Activated CD8-positive, alpha-beta T cell treated with anti-CD3 and anti-CD28 coated beads, Interleukin-2, amount 10 ng/mL, durations not matched to agents 7 days and 5 days (primary cell): Measurements from ENCODE around the gene CLDN5. TPM values are rescaled to one million over a fixed set of nuclear protein-coding genes. Genes with fewer than 3 reads are reported as not detected.

Source experiments
- ATAC-seq: fragments of 150-1000 bp; cut with Tn5 transposase; one replicate; pipeline ENCODE4 v1.10.0; 2021; ENCODE audit warnings: moderate library complexity
- CTCF ChIA-PET: fragments of 350-600 bp; sonication (Branson Sonifier 250); formaldehyde crosslinking; loops from one replicate; lab custom pipeline; 2021; ENCODE audit warnings: antibody characterized with exemption; lab: Charles Lee
- POLR2A ChIA-PET: fragments of 350-600 bp; sonication (Branson Sonifier 250); formaldehyde crosslinking; loops from one replicate; lab custom pipeline; 2021; ENCODE audit warnings: antibody characterized with exemption; lab: Charles Lee
- DNase-seq: peaks from one replicate; pipeline ENCODE4 v3.0.0-alpha.2; 2020
- H3K27ac Mint-ChIP-seq: one replicate; pipeline ENCODE4 v1.8.0; 2021; ENCODE audit warnings: mild to moderate bottlenecking, mixed read lengths
- H3K27me3 Mint-ChIP-seq: one replicate; pipeline ENCODE4 v1.8.0; 2021; ENCODE audit warnings: low read depth, mixed read lengths
- H3K36me3 Mint-ChIP-seq: one replicate; pipeline ENCODE4 v1.8.0; 2021; ENCODE audit warnings: low read depth, mixed read lengths
- H3K4me1 Mint-ChIP-seq: one replicate; pipeline ENCODE4 v1.8.0; 2021; ENCODE audit warnings: low read depth, mixed read lengths
- H3K4me3 Mint-ChIP-seq: one replicate; pipeline ENCODE4 v1.8.0; 2021; ENCODE audit warnings: mild to moderate bottlenecking, mixed read lengths
- H3K9me3 Mint-ChIP-seq: one replicate; pipeline ENCODE4 v1.8.0; 2022; ENCODE audit warnings: mixed read lengths; ENCODE audit not compliant: insufficient read depth
- total RNA-seq, 2 experiments: library from RNA; stranded (reverse); gene quantifications; one replicate each; pipeline ENCODE4 v1.2.3, GENCODE V29; 2021

The CLDN5 gene
- total RNA-seq, 2 experiments from 2014 or later = not detected

DNA sequence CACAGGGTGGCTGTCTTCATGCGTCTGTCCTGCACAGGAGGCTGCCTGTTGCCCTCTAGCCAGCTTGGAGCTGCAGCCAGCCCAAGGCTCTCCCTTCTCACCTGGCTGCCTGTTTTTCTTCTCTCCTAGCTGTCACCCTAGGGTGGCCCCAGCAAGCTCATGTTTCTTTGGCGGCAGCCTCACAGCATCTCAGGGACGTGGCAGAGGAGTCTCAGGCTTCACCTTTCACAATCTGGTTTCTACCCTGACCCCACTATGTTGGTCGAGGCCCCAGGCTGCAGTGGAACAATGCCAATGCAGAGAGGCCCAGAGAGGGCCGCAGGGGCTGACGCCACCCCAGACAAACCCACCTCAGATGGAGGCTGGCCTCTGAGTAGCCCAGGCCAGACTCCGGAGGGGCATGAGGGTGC lies 2.5 kb upstream of the CLDN5 start:
- H3K4me3 Mint-ChIP-seq = no peak overlapping the region
- DNase-seq = no peak
- CTCF ChIA-PET = interaction anchor here (1.2 kb wide), 1 partner anchor 103 kb away, joined by 5 read pairs; no protein-coding TSS in a partner anchor

DNA sequence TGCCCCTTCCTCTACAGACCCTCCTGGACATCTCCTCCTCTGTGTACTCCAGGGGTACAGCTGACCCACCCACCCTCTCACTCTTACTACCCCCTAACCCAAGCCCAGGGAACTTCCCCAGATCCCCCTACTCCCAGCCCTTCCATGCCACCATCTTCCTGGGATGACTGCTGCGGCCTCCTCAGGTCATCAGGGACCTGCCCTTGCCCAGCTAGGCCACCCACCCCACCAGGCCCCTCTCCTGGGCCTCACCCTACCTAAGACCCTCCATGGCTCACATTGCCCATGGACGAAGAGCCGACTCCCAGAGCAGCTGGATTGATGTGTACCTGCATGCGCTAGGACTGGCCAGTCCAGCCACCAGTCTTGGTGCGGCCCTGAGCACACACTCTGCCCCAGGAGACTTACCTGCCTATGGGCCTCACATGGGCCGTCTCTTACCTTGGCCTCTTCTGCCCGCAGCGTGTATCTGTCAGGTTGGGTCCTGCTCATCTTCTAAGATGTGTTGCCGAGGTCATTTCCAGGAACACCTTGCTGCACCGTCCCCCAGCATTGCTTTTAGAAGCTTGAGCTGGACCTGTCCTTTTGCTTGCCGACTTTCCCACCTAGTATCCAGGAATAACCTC lies 2.0 kb upstream of the CLDN5 start:
- CTCF ChIA-PET = interaction anchor here (1.2 kb wide), 1 partner anchor 104 kb away, joined by 5 read pairs; no protein-coding TSS in a partner anchor
- Mint-ChIP-seq H3K27me3 (peaks cover 32% of the 10 kb centered on the region), H3K9me3 (no peaks in the 10 kb centered on the region), H3K27ac (no peak overlapping the region), H3K4me3 (no peak overlapping the region), H3K36me3 (peaks cover 5% of the 10 kb centered on the region), H3K4me1 (peaks cover 16% of the 10 kb centered on the region)
- ATAC-seq = no peak
- DNase-seq = no peak
- POLR2A ChIA-PET = no interaction called here

More for the DNA sequence above, 2.5 kb upstream of the CLDN5 start:
- Mint-ChIP-seq H3K36me3 (peaks cover 4% of the 10 kb centered on the region), H3K4me1 (peaks cover 16% of the 10 kb centered on the region), H3K27me3 (peaks cover 32% of the 10 kb centered on the region), H3K9me3 (no peaks in the 10 kb centered on the region), H3K27ac (no peak overlapping the region)
- no peak for ATAC-seq
- POLR2A ChIA-PET = no interaction called here

DNA sequence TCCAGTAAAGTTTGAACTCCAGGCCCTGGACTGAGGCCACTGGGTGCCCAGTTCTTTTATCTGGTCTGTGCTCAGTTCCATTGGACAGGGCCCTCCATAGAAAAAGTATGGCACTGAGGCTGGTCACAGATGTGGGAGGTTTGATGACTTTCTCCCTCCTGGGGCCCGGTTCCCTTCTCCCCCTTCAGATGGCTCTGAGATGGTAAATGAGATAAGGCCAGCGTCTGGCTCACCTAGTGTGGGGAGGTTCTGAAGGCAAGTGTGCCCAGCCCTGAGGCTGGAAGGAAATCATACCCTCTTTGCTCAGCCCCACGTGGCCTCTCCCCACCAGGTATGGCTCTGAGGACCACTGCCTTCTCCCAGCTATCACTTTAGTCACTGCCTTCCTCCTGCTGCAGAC lies 1.5 kb upstream of the CLDN5 start:
- H3K27ac Mint-ChIP-seq = no peak overlapping the region
- ChIA-PET CTCF (interaction anchor here (1.2 kb wide), 1 partner anchor 104 kb away, joined by 5 read pairs; no protein-coding TSS in a partner anchor), POLR2A (no interaction called here)
- no peaks in the 10 kb centered on the region for H3K9me3 Mint-ChIP-seq
- H3K4me1 Mint-ChIP-seq = peaks cover 16% of the 10 kb centered on the region
- H3K36me3 Mint-ChIP-seq = peaks cover 7% of the 10 kb centered on the region
- DNase-seq (no peak), ATAC-seq (no peak)
- no peak overlapping the region for H3K4me3 Mint-ChIP-seq
- peaks cover 32% of the 10 kb centered on the region for H3K27me3 Mint-ChIP-seq

GRCh38 chr22:19525116-19525660 lies 978 bp upstream of the CLDN5 start:
- DNase-seq (no peak), ATAC-seq (no peak)
- ChIA-PET CTCF (no interaction called here), POLR2A (no interaction called here)
- H3K9me3 Mint-ChIP-seq = no peaks in the 10 kb centered on the region
- peaks cover 9% of the 10 kb centered on the region for H3K36me3 Mint-ChIP-seq
- no peak overlapping the region for H3K4me3 Mint-ChIP-seq
- H3K27ac Mint-ChIP-seq = no peak overlapping the region
- peaks cover 28% of the 10 kb centered on the region for H3K27me3 Mint-ChIP-seq
- H3K4me1 Mint-ChIP-seq = peaks cover 16% of the 10 kb centered on the region

- CTCF ChIA-PET = interaction anchor here (0.5 kb wide), 1 partner anchor 47 kb away, joined by 3 read pairs; no protein-coding TSS in a partner anchor
- DNase-seq (no peak), ATAC-seq (peak; percentile 58)
- H3K4me1 Mint-ChIP-seq = peaks cover 16% of the 10 kb centered on the region
- POLR2A ChIA-PET = no interaction called here
- H3K36me3 Mint-ChIP-seq = peaks cover 12% of the 10 kb centered on the region
- H3K4me3 Mint-ChIP-seq = peak overlapping the region; percentile 28
- no peak overlapping the region for H3K27ac Mint-ChIP-seq
- H3K27me3 Mint-ChIP-seq = peaks cover 28% of the 10 kb centered on the region
- H3K9me3 Mint-ChIP-seq = no peaks in the 10 kb centered on the region
Observed at GRCh38 chr22:19523240-19524169, 705 bp downstream of the CLDN5 start.

DNA sequence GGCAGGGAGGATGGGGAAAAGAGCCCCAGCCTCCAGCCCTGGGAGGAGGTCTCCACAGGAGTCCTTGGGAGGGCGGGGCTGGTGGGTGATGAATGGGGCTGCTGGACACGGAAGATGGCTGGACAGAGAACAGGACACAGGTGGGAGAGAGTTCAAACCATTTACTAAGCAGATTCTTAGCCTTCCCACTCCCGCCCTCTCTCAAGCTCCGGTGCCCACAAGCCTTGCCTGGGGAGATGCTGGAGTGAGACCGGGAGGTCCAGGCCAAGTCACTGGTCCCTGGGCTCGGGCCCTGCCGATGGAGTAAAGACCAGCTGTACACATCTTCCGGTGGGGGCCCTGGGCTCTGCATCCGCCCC lies 1.4 kb downstream of the CLDN5 start:
- Mint-ChIP-seq H3K4me3 (no peak overlapping the region), H3K27me3 (peaks cover 28% of the 10 kb centered on the region), H3K27ac (no peak overlapping the region), H3K9me3 (no peaks in the 10 kb centered on the region), H3K4me1 (peaks cover 16% of the 10 kb centered on the region), H3K36me3 (peaks cover 13% of the 10 kb centered on the region)
- POLR2A ChIA-PET = no interaction called here
- ATAC-seq = no peak
- no peak for DNase-seq
- CTCF ChIA-PET = no interaction called here

DNA sequence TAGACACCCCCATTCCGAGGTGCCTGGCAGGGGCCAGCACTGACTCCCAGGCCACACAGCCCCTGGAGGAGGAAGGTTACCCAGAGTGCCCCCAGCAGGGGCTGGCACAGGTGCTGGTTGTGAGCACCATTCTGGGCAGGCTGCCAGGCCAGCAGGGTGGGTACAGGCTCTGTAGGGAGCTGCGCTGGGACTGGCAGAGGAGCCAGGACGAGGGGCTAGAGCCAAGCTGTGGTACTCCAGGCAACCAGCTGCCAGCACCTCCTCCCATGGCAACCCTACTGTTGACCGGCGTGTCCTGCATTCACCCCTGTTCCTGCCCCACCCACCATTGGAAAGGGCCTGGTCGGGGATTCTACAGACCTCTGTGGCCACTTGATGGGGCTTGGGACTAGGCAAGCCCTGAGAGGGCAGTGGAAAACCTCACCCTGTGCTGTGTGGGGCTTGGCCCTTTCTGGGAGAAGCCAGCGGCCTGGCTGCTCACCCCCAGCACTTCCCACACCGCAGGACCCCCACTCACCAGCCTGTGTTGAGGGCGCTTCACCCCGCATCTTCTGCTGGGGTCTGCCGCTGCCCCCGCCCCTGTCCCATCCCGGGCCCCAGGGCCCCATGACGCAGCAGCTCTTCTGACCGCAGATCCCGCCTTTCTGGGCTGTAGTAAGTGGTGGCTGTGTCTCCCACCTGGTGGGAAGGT lies 1.9 kb downstream of the CLDN5 start:
- ATAC-seq = no peak
- DNase-seq = no peak
- Mint-ChIP-seq H3K36me3 (peaks cover 18% of the 10 kb centered on the region), H3K9me3 (no peaks in the 10 kb centered on the region), H3K4me1 (peaks cover 16% of the 10 kb centered on the region), H3K27me3 (peaks cover 28% of the 10 kb centered on the region), H3K4me3 (no peak overlapping the region), H3K27ac (no peak overlapping the region)
- POLR2A ChIA-PET = no interaction called here
- CTCF ChIA-PET = interaction anchor here (1.5 kb wide), 1 partner anchor 108 kb away, joined by 10 read pairs; no protein-coding TSS in a partner anchor

DNA sequence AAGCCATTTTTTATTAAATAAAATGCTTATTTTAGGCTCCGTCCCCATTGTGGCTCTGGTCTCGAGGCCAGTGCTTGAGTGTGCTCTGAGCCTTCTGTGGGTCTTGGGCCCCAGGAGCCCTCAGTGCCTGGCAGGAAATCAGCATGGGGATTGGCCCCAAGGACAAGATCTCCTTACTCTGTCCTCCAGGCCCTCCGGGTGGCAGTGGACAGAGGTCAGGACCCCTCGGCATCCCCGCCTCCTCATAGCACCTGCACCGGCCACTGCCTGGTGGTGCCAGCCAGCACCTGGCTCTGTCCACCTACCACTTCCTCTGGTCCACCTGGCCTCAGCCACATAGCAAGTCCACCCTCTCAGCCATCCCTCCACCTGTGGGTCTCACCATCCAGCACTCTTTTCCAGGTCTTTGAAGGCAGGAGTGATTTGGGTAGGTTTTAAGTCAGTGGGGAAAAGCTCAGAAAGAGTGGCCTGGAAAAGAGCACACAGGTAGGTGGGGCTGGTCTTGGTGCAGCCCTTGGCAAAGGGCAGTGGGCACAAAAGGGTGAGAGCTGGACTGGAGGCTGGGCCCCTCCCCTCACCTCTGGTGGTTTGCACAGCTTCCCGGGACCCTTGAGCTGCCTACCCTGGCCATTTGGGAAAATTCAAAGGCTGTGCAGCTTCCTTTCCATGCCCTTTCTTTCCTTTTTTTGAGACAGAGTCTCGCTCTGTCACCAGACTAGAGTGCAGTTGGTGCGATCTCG lies 3.5 kb downstream of the CLDN5 start:
- ATAC-seq = no peak
- Mint-ChIP-seq H3K36me3 (peaks cover 24% of the 10 kb centered on the region), H3K4me1 (peaks cover 16% of the 10 kb centered on the region), H3K27ac (no peak overlapping the region), H3K27me3 (peaks cover 19% of the 10 kb centered on the region), H3K9me3 (no peaks in the 10 kb centered on the region), H3K4me3 (no peak overlapping the region)
- POLR2A ChIA-PET = no interaction called here
- DNase-seq = no peak
- CTCF ChIA-PET = interaction anchor here (1.5 kb wide), 1 partner anchor 109 kb away, joined by 10 read pairs; no protein-coding TSS in a partner anchor

DNA sequence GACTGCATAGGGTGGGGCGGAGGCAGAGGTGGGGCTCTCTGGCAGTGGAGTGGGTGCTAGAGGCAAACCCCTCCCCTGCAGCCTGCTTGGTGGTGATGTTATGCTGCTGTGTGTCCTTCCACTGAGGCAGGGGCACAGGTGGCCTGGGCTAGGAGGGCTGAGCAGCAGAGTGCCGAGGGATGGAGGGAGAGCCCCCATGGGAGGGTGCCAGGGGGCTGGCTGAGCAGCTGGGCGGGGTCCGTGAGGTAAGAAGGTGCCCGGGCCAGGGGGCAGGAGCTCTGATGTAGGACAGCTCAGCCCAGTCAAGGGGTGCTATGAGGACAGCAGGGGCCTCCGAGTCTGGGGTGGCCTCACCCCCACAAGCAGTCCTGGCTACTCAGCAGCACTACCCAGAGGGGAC lies 4.2 kb downstream of the CLDN5 start:
- peaks cover 16% of the 10 kb centered on the region for H3K27me3 Mint-ChIP-seq
- H3K9me3 Mint-ChIP-seq = no peaks in the 10 kb centered on the region
- CTCF ChIA-PET = no interaction called here
- ATAC-seq = no peak
- no peak overlapping the region for H3K4me3 Mint-ChIP-seq
- peaks cover 32% of the 10 kb centered on the region for H3K36me3 Mint-ChIP-seq
- no peak overlapping the region for H3K27ac Mint-ChIP-seq
- peaks cover 16% of the 10 kb centered on the region for H3K4me1 Mint-ChIP-seq
- POLR2A ChIA-PET = no interaction called here
- no peak for DNase-seq

- CTCF ChIA-PET = no interaction called here
Observed at GRCh38 chr22:19519041-19519926, 4.9 kb downstream of the CLDN5 start.

More at GRCh38 chr22:19519041-19519926, 4.9 kb downstream of the CLDN5 start:
- Mint-ChIP-seq H3K9me3 (no peaks in the 10 kb centered on the region), H3K27ac (no peak overlapping the region), H3K36me3 (peaks cover 37% of the 10 kb centered on the region), H3K27me3 (peaks cover 11% of the 10 kb centered on the region), H3K4me3 (no peak overlapping the region), H3K4me1 (peaks cover 17% of the 10 kb centered on the region)
- DNase-seq = no peak
- POLR2A ChIA-PET = no interaction called here
- ATAC-seq = no peak
